ENCODE results near the gene UBASH3A.

UBASH3A gene

GRCh38 chr21:42471716-42472330, 68.1 kb downstream of the UBASH3A start:
- no peak for DNase-seq

DNA sequence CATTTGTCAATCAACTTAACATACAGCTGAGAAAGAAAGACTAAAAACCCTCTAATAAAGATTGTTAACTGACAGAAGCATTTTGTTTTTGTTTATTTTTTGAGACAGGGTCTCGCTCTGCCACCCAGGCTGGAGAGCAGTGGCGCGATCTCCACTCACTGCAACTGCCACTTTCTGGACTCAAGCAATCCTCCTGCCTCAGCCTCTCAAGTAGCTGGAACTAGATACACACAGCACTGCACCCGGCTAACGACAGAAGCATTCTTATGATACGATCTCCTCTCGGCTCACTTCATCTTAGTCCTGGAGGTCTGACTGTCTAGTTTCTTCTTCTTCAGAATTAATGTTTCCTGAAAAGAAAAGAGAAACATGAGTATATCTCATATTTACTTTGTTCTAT, 68.8 kb downstream of the UBASH3A start:
- no peak for DNase-seq

DNA sequence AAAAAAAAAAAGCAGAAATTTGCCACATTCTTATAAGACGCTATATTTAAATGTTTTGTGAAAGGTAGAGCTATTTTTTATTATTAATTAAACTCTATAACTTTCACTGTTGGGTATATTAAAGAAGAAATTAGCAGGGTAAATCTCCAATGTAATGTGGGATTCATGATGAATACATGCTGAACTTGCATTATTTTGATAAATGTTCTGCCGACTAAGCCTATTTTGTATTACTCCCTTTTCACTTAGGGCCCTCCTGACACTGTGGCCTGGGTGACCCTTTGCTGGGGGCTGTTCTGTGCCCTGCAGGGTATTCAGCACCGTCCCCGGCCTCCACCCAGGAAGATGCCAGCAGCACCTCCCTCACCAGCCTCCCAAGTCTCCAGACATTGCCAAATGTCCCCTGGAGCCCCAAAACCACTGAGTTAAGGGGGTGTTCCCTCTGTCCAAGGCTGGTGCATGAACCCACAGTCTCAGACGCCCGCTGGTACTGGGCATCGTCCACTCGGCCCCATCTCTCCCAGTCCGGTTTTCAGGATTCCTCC, 69.9 kb downstream of the UBASH3A start:
- DNase-seq, result no peak

DNA sequence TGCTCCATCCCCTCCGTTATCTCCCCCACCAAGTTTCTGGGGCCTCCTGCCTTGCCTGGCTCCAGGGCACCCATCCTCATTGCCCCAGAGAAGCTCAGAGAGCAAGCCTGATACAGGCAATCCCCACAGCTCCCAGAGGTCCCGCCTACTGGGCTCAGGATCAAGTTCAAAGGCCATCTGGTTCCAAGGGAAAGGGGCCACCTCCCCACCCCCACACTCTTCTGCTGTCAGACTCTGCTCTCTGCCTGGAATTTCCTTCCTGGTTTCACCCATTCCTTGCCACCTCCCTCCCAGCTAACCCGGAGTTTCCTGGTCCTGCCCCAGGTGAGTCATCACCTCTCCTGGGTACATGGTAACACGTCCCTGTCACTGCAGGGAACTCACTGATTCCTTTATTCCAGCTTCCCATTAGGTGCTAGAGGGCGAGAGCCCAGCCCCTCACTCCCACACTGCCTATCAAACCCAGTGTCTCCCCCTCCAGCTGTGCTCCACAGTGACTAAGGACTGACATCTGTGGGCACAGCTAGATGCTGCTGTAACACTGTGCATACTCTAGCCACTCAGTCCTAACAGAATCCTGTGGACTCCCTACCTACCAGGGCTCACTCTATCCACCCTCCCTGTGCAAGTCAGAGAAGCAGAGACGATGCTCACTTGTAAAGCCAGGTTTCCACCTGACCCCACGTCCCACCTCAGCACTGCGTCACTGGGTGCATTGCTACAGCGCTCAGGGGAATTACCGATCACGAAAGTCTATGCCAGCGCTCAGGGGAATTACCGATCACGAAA, 70.5 kb downstream of the UBASH3A start:
- no peak for DNase-seq

GRCh38 chr21:42475036-42475435, 71.3 kb downstream of the UBASH3A start:
- no peak for DNase-seq

DNA sequence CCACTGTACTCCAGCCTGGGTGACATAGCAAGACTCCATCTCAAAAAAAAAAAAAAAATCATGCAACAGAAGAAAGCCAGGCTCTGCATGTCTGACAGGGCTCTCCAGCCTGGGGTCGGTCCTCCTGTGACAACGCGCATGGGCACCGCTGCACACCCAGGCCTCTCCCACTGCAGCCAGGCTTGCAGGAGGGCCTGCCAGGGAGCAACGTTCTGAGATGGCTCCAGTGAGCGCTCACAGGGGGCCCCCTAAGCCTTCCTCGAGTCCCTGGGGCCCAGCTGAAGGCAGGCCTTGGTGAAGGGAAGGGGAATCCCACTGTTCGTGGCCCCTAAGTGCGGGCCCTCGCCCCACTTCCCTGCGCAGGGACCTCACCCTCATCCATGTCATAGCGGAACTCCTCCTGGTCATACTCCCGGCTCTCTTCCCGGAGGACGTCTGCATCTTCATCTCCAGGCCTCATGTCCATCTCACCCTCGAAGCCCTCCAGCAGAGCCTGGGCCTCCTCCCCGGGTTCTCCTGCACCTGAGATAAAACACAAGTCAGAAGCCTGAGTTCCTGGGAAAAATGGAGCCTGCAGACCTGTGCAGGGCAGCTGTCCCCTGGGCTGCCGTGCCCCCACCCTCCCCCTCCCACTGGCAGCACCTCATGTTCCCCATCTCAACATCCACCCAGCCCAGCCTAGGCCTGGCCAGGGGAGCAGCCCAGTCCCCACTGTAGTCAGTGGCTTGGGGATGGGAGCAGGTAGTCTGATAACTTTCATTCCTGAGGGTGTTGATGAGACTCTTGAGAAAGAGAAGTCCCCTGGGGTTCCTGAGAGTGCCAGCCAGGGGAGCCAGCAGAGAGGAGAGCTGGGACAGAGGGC, 72.1 kb downstream of the UBASH3A start:
- DNase-seq, result no peak

GRCh38 chr21:42476388-42477331, 73.0 kb downstream of the UBASH3A start:
- no peak for DNase-seq

DNA sequence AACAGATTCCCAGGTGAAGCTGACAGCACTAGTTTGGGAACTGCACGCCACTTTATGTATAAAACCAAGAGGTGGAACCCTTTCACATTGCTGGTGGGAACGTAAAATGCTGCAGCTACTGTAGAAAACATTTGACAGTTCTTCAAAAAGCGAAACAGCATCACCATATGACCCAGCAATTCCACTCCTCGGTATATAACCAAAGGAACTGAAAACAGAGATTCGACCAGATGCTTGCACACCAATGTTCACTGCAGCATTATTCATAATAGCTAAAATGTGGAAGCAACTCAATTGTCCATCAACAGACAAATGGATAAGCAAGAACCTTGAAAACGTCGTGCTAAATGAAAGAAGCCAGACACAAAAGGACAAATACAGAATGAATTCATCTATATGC, 74.8 kb downstream of the UBASH3A start:
- no peak for DNase-seq

- no peak for DNase-seq
Observed at GRCh38 chr21:42479582-42479981, 75.9 kb downstream of the UBASH3A start.

DNA sequence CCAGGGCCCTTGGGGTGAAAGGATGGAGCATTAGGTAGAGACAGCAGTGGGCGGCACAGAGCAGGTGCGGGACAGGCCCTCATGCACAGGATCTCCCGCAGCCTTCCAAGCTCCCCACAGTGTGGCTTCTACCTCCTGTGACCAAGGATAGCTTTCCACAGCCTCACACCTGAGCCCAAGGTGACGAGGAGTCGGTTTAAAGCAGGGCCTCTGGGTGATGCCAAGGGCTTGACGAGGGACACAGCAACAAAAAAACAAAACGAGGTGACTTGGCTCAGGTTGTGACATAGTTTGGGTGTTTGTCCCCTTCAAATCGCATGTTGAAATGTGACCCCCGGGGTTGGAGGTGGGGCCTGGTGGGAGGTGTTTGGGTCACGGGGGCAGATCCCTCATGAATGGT, 77.0 kb downstream of the UBASH3A start:
- no peak for DNase-seq

DNA sequence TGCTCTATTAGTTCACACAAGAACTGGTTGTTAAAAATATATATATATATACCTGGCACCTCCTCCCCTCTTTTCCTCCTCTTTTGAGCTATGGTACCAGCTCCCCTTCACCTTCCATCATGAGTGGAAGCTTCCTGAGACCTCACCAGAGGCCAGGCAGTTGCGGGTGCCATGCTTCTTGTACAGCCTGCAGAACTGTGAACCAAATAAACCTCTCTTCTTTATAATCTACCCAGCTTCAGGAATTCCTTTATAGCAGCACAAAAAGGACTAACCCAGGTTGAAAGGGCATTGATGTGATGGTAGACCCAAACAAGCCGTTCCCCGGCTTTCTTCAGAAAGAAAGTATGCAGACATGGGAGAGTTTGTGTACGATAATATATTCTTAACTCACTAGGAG, 77.5 kb downstream of the UBASH3A start:
- no peak for DNase-seq

DNA sequence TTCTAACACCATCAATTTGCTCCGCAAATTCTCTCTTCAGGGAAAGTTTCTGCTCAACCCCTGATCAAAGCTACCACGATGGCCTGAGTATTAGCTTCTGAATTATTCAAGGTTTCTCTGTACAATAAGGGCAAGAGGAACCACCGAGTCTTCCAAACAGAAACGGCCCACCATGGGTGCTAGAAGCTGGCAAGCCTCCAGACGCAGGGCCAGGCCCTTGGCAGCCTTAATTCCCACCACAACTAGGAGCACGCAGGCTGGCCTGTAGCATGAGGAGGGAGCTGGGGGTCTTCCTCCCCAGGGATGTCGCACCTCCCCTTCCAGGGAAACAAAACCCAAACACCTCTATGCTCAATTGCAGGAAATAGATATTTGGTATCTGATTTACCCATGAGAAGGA, 81.3 kb downstream of the UBASH3A start:
- no peak for DNase-seq

DNA sequence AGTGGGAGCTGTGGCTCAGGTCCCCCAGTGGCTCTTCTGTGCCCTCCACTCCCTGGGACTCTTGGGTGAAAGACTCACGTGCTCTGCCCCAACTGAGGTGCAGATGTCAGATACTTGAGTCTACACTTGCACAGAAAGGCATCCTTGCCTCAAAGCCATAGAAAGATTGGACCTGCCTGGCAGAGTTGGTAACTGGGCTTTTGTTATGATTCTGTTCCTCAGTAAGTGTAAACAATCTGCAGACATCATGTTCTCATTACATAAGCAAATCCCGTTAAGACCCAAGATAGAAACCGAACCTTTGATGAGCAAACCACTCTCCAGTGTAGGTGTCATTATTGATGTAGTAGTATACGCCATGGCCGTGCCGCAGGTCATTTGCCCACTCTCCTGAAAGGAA, 82.4 kb downstream of the UBASH3A start:
- no peak for DNase-seq

- no peak for DNase-seq
Observed at GRCh38 chr21:42486531-42486930, 82.8 kb downstream of the UBASH3A start.

GRCh38 chr21:42489006-42489563, 85.4 kb downstream of the UBASH3A start:
- no peak for DNase-seq

DNA sequence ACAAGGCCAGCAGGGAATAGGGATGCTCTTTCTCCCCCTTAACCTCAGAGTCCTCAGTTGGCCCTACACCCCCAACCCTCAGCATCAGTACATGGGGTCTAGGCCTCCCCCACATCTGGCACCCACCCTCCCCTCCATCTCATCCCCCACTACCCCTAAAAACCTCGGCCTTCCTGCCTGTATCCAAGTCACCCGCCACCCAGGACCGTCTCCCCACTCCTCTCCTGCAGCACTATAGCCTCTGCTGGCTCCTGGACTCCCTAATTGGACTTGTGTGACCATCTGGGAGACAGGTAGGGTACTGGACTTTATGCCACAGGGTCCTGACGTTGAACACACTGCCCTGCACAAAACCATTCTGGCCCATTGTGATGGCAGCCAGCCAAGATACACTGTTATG, 86.3 kb downstream of the UBASH3A start:
- DNase-seq, result no peak

DNA sequence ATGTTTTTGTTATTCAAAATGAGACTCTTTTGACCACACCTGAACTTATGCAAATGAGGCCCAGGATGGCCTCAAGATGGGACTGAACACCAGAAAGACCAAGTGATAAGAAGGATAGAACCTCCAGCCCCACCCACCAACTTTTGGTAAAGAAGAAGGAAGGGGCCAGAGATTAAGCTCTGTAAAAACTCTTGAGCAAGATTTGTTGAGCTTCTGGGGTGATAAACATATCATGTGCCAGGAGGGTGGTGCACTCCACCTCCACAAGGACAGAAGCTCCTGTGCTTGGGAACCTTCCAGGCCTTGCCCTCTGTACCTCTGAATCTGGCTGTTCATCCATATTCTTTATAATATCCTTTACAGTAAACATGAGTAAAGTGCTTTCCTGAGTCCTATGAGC, 87.0 kb downstream of the UBASH3A start:
- no peak for DNase-seq

GRCh38 chr21:42491328-42491727, 87.6 kb downstream of the UBASH3A start:
- no peak for DNase-seq

DNA sequence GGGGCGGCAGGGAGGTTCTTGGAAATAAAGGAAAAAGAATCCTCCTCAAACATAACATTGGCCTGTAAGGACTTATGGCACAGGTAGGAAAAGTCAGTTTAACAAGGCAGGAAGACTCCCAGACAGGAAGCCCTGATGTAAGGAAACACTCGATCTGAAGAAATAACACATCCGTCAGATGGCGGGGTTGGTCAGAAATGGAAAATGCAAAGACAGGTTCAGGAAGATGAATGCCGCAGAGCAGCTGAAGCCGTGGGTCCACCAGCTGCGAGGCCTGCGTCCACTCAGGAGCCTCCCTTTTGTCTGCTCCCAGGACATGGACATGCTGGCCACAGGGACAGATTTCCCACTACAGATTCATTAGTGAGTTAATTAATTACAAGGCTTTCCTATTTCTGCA, 88.5 kb downstream of the UBASH3A start:
- DNase-seq, result no peak

- DNase-seq, result no peak
Observed at GRCh38 chr21:42493109-42494060, 89.7 kb downstream of the UBASH3A start.

GRCh38 chr21:42495027-42495426, 91.3 kb downstream of the UBASH3A start:
- no peak for DNase-seq
